Smooth muscle cell (in vitro differentiated cells): Measurements from ENCODE around the gene LDLRAD1. TPM values are rescaled to one million over a fixed set of nuclear protein-coding genes. Genes with fewer than 3 reads are reported as not detected.

ENCODE experiments used
- DNase-seq: peaks from one replicate; lab custom pipeline; 2025; ENCODE audit not compliant: unreplicated experiment; lab: John Stamatoyannopoulos, UW
- H2AFZ ChIP-seq: fragments of 200-600 bp; sonication (generic); 2 replicates; pipeline ENCODE4 v1.6.0; 2016; ENCODE audit warnings: antibody characterized with exemption, low read depth, mild to moderate bottlenecking
- H3F3A ChIP-seq: fragments of 200-600 bp; sonication (generic); 2 replicates; pipeline ENCODE4 v1.6.0; 2017; ENCODE audit warnings: antibody characterized with exemption, low read depth
- H3K27ac ChIP-seq: fragments of 200-600 bp; sonication (generic); 2 replicates; pipeline ENCODE4 v1.5.1; 2016; ENCODE audit warnings: low read depth, mild to moderate bottlenecking
- H3K27me3 ChIP-seq: fragments of 200-600 bp; sonication (generic); 2 replicates; pipeline ENCODE4 v1.6.1; 2016; ENCODE audit warnings: low read depth, mild to moderate bottlenecking
- H3K36me3 ChIP-seq: fragments of 200-600 bp; sonication (generic); 2 replicates; pipeline ENCODE4 v1.5.1; 2016; ENCODE audit warnings: low read depth
- H3K4me1 ChIP-seq: fragments of 200-600 bp; sonication (generic); 2 replicates; pipeline ENCODE4 v1.5.1; 2016; ENCODE audit warnings: low read depth
- H3K4me2 ChIP-seq: fragments of 200-600 bp; sonication (generic); 2 replicates; pipeline ENCODE4 v1.6.0; 2016; ENCODE audit warnings: mild to moderate bottlenecking
- H3K4me3 ChIP-seq: fragments of 200-600 bp; sonication (generic); 2 replicates; pipeline ENCODE4 v1.5.1; 2016; ENCODE audit warnings: mild to moderate bottlenecking
- H3K79me2 ChIP-seq: fragments of 200-600 bp; sonication (generic); 2 replicates; pipeline ENCODE4 v1.6.0; 2016; ENCODE audit warnings: low read depth, mild to moderate bottlenecking
- H3K9ac ChIP-seq: fragments of 200-600 bp; sonication (generic); 2 replicates; pipeline ENCODE4 v1.6.0; 2016; ENCODE audit warnings: low read depth
- H3K9me3 ChIP-seq: fragments of 200-600 bp; sonication (generic); replicated peaks from 2 replicates; pipeline ENCODE4 v1.5.1; 2016; ENCODE audit warnings: low read depth
- H4K20me1 ChIP-seq: fragments of 200-600 bp; sonication (generic); 2 replicates; pipeline ENCODE4 v1.6.0; 2016; ENCODE audit warnings: low read depth
- WGBS: methylation state at CpG from one replicate; pipeline ENCODE4 v1.1.7; 2016; ENCODE audit warnings: low lambda C conversion rate; 5-methylcytosine and 5-hydroxymethylcytosine counted together
- polyA plus RNA-seq: library from polyadenylated mRNA; unstranded; fragments of >200 nt; fragmentation: Nextera tagmentation; extraction: Ambion mirVana; gene quantifications from 2 replicates; pipeline ENCODE4 v1.2.1, GENCODE V29; 2016
- total RNA-seq: library from RNA; depleted of rRNA; stranded (reverse); fragments of >200 nt; gene quantifications from 2 replicates; pipeline ENCODE4 v1.2.3, GENCODE V29; 2014
- TF ChIP-seq, protein P1 (sequence below): fragments of 200-600 bp; sonication (generic); IDR thresholded peaks from 2 replicates; pipeline ENCODE4 v1.5.1; 2017; ENCODE audit warnings: borderline replicate concordance, mild to moderate bottlenecking, antibody characterized with exemption; ENCODE audit not compliant: insufficient read depth, poor library complexity, severe bottlenecking

LDLRAD1 gene
- total and polyA plus RNA-seq, 2 experiments from 2014 or later, result not detected

DNA sequence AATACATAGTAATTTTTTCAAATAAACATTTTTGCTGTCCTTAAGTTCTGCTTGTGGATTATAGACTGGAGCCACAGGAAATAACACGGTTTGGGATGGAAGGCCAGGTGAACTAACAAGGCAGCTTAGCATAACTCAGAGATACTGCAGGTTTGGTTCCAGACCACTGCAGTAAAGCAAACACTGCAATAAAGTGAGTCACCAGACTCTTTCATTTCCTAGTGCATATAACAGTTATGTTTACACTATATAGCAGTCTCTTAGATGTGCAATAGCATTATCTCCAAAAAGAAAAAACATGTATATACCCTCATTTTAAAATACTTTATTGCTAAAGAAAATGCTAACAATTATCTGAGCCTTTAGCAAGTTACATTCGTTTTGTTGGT is 49.9 kb downstream of the LDLRAD1 start:
- Histone ChIP-seq H3K9me3 (no peaks in the 10 kb centered on the region), H2AFZ (no peak overlapping the region), H3K79me2 (no peaks in the 10 kb centered on the region), H3K4me2 (no peak overlapping the region), H3F3A (no peaks in the 10 kb centered on the region), H3K4me1 (no peaks in the 10 kb centered on the region), H3K36me3 (peaks cover 29% of the 10 kb centered on the region), H3K4me3 (no peak overlapping the region), H3K27ac (no peak overlapping the region), H3K27me3 (no peaks in the 10 kb centered on the region), H4K20me1 (peaks cover 6% of the 10 kb centered on the region), H3K9ac (no peak overlapping the region)
- TF ChIP-seq, protein P1, sequence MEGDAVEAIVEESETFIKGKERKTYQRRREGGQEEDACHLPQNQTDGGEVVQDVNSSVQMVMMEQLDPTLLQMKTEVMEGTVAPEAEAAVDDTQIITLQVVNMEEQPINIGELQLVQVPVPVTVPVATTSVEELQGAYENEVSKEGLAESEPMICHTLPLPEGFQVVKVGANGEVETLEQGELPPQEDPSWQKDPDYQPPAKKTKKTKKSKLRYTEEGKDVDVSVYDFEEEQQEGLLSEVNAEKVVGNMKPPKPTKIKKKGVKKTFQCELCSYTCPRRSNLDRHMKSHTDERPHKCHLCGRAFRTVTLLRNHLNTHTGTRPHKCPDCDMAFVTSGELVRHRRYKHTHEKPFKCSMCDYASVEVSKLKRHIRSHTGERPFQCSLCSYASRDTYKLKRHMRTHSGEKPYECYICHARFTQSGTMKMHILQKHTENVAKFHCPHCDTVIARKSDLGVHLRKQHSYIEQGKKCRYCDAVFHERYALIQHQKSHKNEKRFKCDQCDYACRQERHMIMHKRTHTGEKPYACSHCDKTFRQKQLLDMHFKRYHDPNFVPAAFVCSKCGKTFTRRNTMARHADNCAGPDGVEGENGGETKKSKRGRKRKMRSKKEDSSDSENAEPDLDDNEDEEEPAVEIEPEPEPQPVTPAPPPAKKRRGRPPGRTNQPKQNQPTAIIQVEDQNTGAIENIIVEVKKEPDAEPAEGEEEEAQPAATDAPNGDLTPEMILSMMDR, result no peak
- 86% methylated on average over 2 of the region's 2 CpGs for WGBS
- no peak for DNase-seq

- WGBS, result 89% methylated on average over 7 of the region's 7 CpGs
These were observed 50.4 kb downstream of the LDLRAD1 start for GRCh38 chr1:53967409-53968124.

DNA sequence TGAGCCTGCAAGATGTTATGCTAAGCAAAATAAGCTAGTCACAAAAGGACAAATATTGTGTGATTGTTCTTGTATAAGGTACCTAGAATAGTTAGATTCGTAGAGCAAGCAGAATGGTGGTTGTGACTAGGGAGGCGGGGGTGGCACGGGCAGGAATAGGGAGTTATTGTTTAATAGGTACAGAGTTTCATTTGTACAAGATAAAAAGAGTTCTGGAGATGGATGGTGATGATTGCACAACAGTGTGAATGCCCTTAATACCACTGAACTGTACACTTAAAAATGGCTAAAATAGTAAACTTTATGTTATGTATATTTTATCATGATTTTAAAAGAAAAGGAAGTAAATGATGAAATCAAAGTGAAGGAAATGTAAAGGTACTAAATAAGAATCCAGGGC is 51.2 kb downstream of the LDLRAD1 start:
- H3K27me3 ChIP-seq, result no peaks in the 10 kb centered on the region
- H3K27ac ChIP-seq, result no peak overlapping the region
- H3K9ac ChIP-seq, result no peak overlapping the region
- peaks cover 40% of the 10 kb centered on the region for H3K36me3 ChIP-seq
- no peak overlapping the region for H3K4me2 ChIP-seq
- no peak overlapping the region for H3K4me3 ChIP-seq
- no peaks in the 10 kb centered on the region for H3F3A ChIP-seq
- WGBS, result 98% methylated on average over 3 of the region's 3 CpGs
- no peaks in the 10 kb centered on the region for H3K4me1 ChIP-seq
- no peak overlapping the region for H2AFZ ChIP-seq
- TF ChIP-seq, protein P1, result no peak
- no peak for DNase-seq
- H3K9me3 ChIP-seq, result no peaks in the 10 kb centered on the region
- peaks cover 6% of the 10 kb centered on the region for H4K20me1 ChIP-seq
- H3K79me2 ChIP-seq, result no peaks in the 10 kb centered on the region

More at GRCh38 chr1:53967409-53968124, 50.4 kb downstream of the LDLRAD1 start:
- Histone ChIP-seq H3K27me3 (no peaks in the 10 kb centered on the region), H3K9ac (no peak overlapping the region), H3F3A (no peaks in the 10 kb centered on the region), H3K36me3 (peaks cover 33% of the 10 kb centered on the region), H3K4me1 (no peaks in the 10 kb centered on the region), H3K9me3 (no peaks in the 10 kb centered on the region), H3K27ac (no peak overlapping the region), H3K4me3 (no peak overlapping the region), H3K79me2 (no peaks in the 10 kb centered on the region), H4K20me1 (peaks cover 6% of the 10 kb centered on the region), H3K4me2 (no peak overlapping the region), H2AFZ (no peak overlapping the region)
- no peak for DNase-seq
- TF ChIP-seq, protein P1, result no peak

- no peak for DNase-seq
- no peaks in the 10 kb centered on the region for H3K79me2 ChIP-seq
- TF ChIP-seq, protein P1, result no peak
- no peaks in the 10 kb centered on the region for H3K9me3 ChIP-seq
- H3K27me3 ChIP-seq, result no peaks in the 10 kb centered on the region
- H3K36me3 ChIP-seq, result peaks cover 41% of the 10 kb centered on the region
- peaks cover 11% of the 10 kb centered on the region for H4K20me1 ChIP-seq
- 96% methylated on average over 5 of the region's 5 CpGs for WGBS
- H2AFZ ChIP-seq, result no peak overlapping the region
- no peak overlapping the region for H3K4me2 ChIP-seq
- no peak overlapping the region for H3K9ac ChIP-seq
- no peak overlapping the region for H3K4me3 ChIP-seq
- H3K4me1 ChIP-seq, result no peaks in the 10 kb centered on the region
- H3K27ac ChIP-seq, result no peak overlapping the region
- no peaks in the 10 kb centered on the region for H3F3A ChIP-seq
These were observed 53.9 kb downstream of the LDLRAD1 start for GRCh38 chr1:53964109-53964508.
